ENCODE data around the gene FSIP1. TPM values are rescaled to one million over a fixed set of nuclear protein-coding genes. Genes with fewer than 3 reads are reported as not detected.

Gene FSIP1
- total RNA-seq, 4 donors from 2014 or later, result 0.17 TPM; not detected in 3

- 48 to 58% methylated on average over 3 of the region's 3 CpGs for WGBS, 2 donors
- no peak overlapping the region for H3K4me3 ChIP-seq (ENCODE audit: low read depth, poor library complexity, severe bottlenecking)
- no peak for DNase-seq (ENCODE audit: low spot score in 2 of 2)
- intact Hi-C loops (cut with DNase I; ENCODE audit: low total_unique reads), result no loop called here
- TF ChIP-seq CTCF (IDR thresholded peaks at IDR 0.05) (no peak), POLR2A (IDR thresholded peaks at IDR 0.05) (no peak)
Observed at GRCh38 chr15:39618063-39618823, 164.4 kb downstream of the FSIP1 start.

- intact Hi-C loops (cut with DNase I; ENCODE audit: low total_unique reads), result no loop called here
- 76 to 78% methylated on average over 6 of the region's 6 CpGs for WGBS, 2 donors
- DNase-seq (ENCODE audit: low spot score in 2 of 2), result no peak
- no peak overlapping the region for H3K4me3 ChIP-seq (ENCODE audit: low read depth, poor library complexity, severe bottlenecking)
- no peak for TF ChIP-seq CTCF (IDR thresholded peaks at IDR 0.05)
- TF ChIP-seq POLR2A (IDR thresholded peaks at IDR 0.05), result no peak
Observed at GRCh38 chr15:39616731-39617455, 165.7 kb downstream of the FSIP1 start.

GRCh38 chr15:39613861-39614260 is 168.8 kb downstream of the FSIP1 start:
- intact Hi-C loops (cut with DNase I; ENCODE audit: low total_unique reads), result no loop called here
- DNase-seq (ENCODE audit: low spot score in 2 of 2), result no peak
- 87 to 88% methylated on average over 2 of the region's 2 CpGs for WGBS, 2 donors
- TF ChIP-seq CTCF (IDR thresholded peaks at IDR 0.05) (no peak), POLR2A (IDR thresholded peaks at IDR 0.05) (no peak)
- H3K4me3 ChIP-seq (ENCODE audit: low read depth, poor library complexity, severe bottlenecking), result no peak overlapping the region

- TF ChIP-seq POLR2A (IDR thresholded peaks at IDR 0.05) (no peak), CTCF (IDR thresholded peaks at IDR 0.05) (no peak)
- H3K4me3 ChIP-seq (ENCODE audit: low read depth, poor library complexity, severe bottlenecking), result no peak overlapping the region
Observed at GRCh38 chr15:39613271-39613670, 169.4 kb downstream of the FSIP1 start.

GRCh38 chr15:39610665-39611064 is 172.0 kb downstream of the FSIP1 start:
- TF ChIP-seq POLR2A (IDR thresholded peaks at IDR 0.05) (no peak), CTCF (IDR thresholded peaks at IDR 0.05) (no peak)
- no peak for DNase-seq (ENCODE audit: low spot score in 2 of 2)
- no peak overlapping the region for H3K4me3 ChIP-seq (ENCODE audit: low read depth, poor library complexity, severe bottlenecking)
- intact Hi-C loops (cut with DNase I; ENCODE audit: low total_unique reads), result no loop called here

More at GRCh38 chr15:39613271-39613670, 169.4 kb downstream of the FSIP1 start:
- intact Hi-C loops (cut with DNase I; ENCODE audit: low total_unique reads), result no loop called here
- DNase-seq (ENCODE audit: low spot score in 2 of 2), result no peak

All from lower leg skin (tissue), 4 donors.